IPS-11a (cell line): Measurements from ENCODE around the gene P4HTM.

Experiments used
- H3K4me3 ChIP-seq: one replicate; pipeline ENCODE4 v1.5.1; 2013; ENCODE audit warnings: low read depth, low read length, control low read depth

P4HTM gene

DNA sequence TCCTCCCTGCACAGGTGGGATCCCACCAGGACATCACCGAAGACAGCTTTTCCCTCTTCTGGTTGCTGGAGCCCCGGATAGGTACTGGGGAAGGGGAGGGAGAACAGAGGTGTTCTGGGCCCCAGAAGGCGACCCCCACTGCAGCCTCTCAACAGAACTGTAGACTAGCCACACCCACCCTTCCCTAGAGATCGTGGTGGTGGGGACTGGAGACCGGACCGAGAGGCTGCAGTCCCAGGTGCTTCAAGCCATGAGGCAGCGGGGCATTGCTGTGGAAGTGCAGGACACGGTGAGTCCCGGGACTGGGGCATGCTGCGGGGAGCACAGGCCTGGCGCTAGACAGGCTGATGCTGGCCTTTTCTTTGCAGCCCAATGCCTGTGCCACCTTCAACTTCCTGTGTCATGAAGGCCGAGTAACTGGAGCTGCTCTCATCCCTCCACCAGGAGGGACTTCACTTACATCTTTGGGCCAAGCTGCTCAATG is 32.7 kb downstream of the P4HTM start:
- peak overlapping the region; percentile 98 for H3K4me3 ChIP-seq

- no peak overlapping the region for H3K4me3 ChIP-seq
Measured at GRCh38 chr3:49023775-49024174, 33.7 kb downstream of the P4HTM start.

GRCh38 chr3:49024449-49024848 is 34.4 kb downstream of the P4HTM start:
- no peak overlapping the region for H3K4me3 ChIP-seq

- no peak overlapping the region for H3K4me3 ChIP-seq
Measured at GRCh38 chr3:49025005-49025792, 35.2 kb downstream of the P4HTM start.

- H3K4me3 ChIP-seq: no peak overlapping the region
Measured at GRCh38 chr3:49025793-49026520, 35.9 kb downstream of the P4HTM start.

DNA sequence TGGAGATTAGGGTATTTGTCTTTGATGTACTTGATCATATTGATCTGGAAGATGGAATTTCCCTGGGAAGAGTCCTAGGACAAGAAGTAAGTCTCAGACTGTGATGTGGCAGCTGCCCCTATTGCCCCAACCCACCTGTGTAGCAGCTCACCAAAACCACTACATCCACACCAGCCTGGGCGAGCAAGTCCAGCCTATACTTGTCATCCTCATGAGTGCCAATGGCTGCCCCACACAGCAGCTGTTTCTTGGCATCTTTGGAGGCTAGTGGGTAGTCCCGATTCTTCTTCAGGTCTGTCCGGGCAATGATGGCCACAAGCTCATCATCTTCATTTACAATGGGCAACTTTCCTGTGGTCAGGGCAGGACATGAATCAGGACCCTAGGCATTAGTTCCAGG is 36.5 kb downstream of the P4HTM start:
- H3K4me3 ChIP-seq: no peak overlapping the region

GRCh38 chr3:49027634-49028033 is 37.6 kb downstream of the P4HTM start:
- H3K4me3 ChIP-seq: no peak overlapping the region

DNA sequence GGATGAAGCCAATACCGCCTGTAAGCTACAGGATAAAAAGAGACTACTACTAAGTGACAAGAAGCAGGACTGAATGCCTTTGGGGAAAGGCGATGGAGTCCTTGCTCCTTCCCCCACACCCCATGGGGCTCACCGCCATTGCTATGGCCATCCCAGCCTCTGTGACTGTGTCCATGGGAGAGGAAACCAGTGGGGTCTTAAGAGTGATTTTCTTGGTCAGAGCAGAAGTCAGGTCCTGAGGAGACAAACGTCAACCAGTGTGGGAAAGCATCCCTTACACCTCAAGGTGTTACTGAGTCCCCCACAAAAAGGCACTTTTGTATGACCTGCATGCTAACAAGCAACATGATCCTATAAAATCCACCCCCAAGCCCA is 38.2 kb downstream of the P4HTM start:
- H3K4me3 ChIP-seq: peak overlapping the region; percentile 45

DNA sequence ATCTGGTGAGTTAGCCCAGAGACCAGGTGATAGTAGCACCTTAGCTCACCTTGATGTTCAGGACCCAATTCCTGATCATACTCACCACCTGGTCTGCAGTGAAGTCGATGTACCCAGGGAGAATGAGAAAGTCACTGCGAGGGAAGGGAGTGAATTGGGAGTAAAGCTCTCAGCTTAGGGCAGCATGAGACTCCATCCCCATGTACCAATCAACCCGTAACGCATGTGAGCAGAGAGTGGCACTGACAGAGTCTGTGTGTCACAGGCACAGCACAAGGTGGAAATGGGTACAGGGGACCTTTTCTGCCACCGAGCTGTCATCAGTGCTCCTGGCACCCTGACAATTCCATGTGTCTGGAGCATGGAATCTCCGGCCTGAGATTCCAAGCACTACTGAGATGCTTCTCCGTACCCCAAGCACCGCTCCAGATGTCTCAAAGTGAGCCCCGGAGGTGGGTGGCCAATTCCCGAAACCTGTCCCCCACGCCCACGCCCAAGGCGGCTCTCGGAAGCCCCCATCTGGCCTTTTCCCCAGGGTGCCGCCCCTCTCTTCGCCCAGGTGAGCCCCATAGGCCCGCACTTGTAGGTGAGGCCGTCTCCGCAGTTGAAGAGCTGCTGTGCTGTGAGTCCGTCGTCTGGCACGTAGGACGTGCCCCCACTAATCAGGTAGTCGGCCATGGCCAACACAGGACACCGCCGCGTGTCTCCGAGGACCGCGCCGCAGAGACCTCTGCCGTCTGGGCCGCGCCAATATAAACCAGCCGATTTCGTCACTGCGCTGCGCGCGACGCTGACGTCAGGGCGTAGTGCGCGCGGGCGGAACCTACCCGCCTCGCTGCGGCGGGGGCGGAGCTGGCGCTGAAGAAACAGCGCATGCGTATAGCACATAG is 38.9 kb downstream of the P4HTM start, which contains the start of gene IMPDH2:
IMPDH2 (minus strand) TSS at position 726 of the 890 bp plus-strand sequence; CDS start at position 678, 48 bp downstream.
- peak within 1 kb of the TSS; percentile 45 for H3K4me3 ChIP-seq

GRCh38 chr3:49029563-49029884 is 39.5 kb downstream of the P4HTM start:
- H3K4me3 ChIP-seq: no peak overlapping the region

GRCh38 chr3:49030321-49030720 is 40.3 kb downstream of the P4HTM start:
- no peak overlapping the region for H3K4me3 ChIP-seq

DNA sequence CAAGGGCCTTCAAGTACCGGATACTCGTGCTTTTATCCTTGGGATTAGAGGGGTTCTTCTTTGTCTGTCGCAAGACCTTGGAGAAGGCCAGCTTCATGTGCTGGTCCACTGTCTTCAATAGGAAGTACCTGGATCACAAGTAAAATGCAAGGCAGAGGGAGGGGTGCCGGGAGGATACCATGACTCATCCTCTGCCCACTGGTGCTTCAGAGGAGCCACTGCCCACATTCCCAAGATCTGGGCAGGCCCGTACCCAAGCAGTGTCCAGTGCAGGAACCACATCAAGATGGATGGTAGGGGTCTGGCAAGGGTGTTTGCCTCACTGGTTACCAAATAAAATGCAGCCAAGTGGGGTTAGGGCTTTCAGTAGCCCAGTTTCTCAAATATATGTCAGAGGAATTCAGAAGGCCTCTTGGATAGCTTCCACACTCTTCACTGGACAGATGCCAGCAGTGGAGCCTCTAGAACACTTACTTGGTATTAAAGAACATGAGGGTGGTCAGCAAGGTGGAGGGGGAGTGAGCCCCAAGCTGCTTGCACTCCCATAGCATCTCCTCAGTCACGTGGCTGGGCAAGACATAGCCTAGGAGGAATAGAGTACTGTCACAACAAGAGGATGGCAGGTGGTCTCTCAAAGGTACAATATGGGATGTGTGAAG is 42.7 kb downstream of the P4HTM start:
- no peak overlapping the region for H3K4me3 ChIP-seq

DNA sequence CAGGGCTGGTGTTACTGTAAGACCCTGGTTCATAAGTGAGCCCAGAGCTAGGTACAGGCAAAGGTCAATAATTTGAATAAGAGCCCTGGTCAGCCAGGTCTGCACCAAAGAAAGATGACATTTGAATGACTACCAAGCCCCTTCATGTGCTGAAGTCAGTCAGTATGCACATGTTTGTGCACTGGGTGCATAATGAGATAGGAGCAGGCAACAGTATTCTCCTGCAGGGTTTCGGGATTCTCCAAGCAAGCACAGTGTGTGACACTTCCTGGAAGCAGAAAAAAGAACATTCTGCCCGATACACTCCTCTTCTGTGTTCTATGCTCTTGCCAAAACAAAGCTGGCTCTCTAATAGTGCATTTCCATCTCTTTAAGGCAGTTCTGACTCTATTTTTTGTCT is 44.6 kb downstream of the P4HTM start:
- no peak overlapping the region for H3K4me3 ChIP-seq

DNA sequence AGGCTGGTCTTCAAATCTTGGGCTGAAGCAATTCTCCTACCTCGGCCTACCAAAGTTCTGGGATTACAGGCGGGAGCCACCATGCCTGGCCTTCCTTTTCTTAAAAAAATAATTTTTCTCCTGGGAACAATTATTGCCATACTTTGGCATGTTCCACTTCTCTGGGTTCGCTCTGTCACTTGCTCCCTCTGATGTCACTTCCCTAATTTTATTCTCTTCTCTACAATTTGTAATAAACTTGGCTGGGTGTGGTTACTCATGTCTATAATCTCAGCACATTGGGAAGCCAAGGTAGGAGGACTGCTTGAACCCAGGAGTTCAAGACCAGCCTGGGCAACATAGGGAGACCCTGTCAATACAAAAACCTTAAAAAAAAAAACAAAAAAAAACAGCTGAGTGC is 45.2 kb downstream of the P4HTM start:
- no peak overlapping the region for H3K4me3 ChIP-seq

DNA sequence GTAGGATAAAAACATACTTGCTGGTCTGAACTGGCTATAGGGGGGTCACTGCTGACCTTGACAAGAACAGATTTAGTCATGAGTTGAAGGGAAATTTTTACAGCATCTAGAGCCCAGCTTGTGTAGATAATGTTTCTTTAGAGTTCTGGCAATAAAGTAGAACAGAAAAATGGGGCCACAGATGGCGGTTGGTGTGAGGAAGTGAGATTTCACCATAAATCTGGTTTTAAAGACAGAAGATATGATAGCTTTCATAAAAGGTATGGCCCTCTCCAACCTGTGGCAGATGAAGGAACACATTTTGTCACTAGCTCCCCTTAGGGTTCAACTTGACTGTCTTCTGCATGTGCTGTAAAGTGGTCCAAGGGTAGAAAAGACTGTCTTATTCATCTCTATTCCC is 63.5 kb downstream of the P4HTM start:
- H3K4me3 ChIP-seq: no peak overlapping the region

DNA sequence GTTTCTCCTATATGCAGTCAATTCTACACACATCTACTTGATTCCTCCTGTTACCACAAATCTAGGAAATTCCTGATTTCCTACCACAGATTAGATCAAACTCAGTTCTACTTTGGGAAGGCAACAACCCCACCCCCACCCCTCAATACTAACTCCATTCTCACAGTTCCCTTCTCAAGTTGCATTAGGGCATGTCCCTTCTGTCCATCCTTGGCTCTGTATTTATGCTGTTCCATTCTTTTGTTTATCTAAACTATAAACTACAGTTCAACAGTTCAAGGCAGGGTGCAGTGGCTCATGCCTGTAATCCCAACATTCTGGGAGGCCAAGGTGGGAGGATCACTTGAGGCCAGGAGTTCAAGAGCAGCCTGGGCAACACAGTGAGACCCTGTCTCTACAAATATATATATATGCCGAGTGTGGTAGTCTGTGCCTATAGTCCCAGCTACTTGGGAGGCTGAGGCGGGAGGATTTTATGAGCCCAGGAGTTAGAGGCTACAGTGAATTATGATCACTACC is 64.4 kb downstream of the P4HTM start:
- H3K4me3 ChIP-seq: no peak overlapping the region
